IMR-90 (cell line): Measurements from ENCODE around the gene RNASE1. TPM values are rescaled to one million over a fixed set of nuclear protein-coding genes. Genes with fewer than 3 reads are reported as not detected.

Experiments
- ATAC-seq: fragments of 200-7000 bp; cut with Tn5 transposase; 2 replicates; pipeline ENCODE4 v1.9.1; 2020; ENCODE audit warnings: low read depth, mild to moderate bottlenecking, moderate library complexity
- BruUV-seq: library from RNA; stranded (reverse); fragments of 400-500 nt; replicated peaks from 2 replicates; lab custom pipeline; 2021; lab: Mats Ljungman, UMichigan
- CTCF ChIA-PET: fragments of 300-600 bp; formaldehyde crosslinking; extraction: SDS; loops from one replicate; lab custom pipeline; 2021; ENCODE audit warnings: antibody characterized with exemption; lab: Yijun Ruan, JAX
- POLR2A ChIA-PET: fragments of 300-600 bp; sonication (Branson Sonifier 250); formaldehyde crosslinking; loops from one replicate; lab custom pipeline; 2022; ENCODE audit warnings: antibody characterized with exemption; ENCODE audit not compliant: unreplicated experiment; lab: Charles Lee
- DNase-seq: peaks from one replicate; pipeline ENCODE4 v3.0.0; 2013
- H2AFZ ChIP-seq: replicated peaks from 2 replicates; pipeline ENCODE3; 2013; ENCODE audit warnings: low read length, mild to moderate bottlenecking; ENCODE audit not compliant: poor library complexity
- H2AK5ac ChIP-seq: 2 replicates; pipeline ENCODE4 v1.6.1; 2013; ENCODE audit warnings: low read depth, low read length, inconsistent platforms
- H2AK9ac ChIP-seq: replicated peaks from 2 replicates; pipeline ENCODE3; 2013; ENCODE audit warnings: mild to moderate bottlenecking, low read depth, low read length, moderate library complexity; ENCODE audit not compliant: poor library complexity
- H2BK120ac ChIP-seq: 2 replicates; pipeline ENCODE4 v1.6.1; 2013; ENCODE audit warnings: low read depth, low read length, inconsistent platforms
- H2BK15ac ChIP-seq: 3 replicates; pipeline ENCODE4 v1.6.1; 2013; ENCODE audit warnings: low read depth, low read length, inconsistent platforms
- H2BK20ac ChIP-seq: 2 replicates; pipeline ENCODE4 v1.6.1; 2013; ENCODE audit warnings: low read depth, mild to moderate bottlenecking, inconsistent platforms, low read length, moderate library complexity
- H2BK5ac ChIP-seq: 2 replicates; pipeline ENCODE4 v1.6.1; 2013; ENCODE audit warnings: mild to moderate bottlenecking, low read depth, low read length, inconsistent platforms; ENCODE audit not compliant: poor library complexity, severe bottlenecking
- H3K14ac ChIP-seq: replicated peaks from 2 replicates; pipeline ENCODE4 v1.6.1; 2013; ENCODE audit warnings: low read depth, low read length, inconsistent platforms
- H3K18ac ChIP-seq: 2 replicates; pipeline ENCODE4 v1.6.1; 2013; ENCODE audit warnings: low read depth, low read length, control low read depth
- H3K23ac ChIP-seq: 2 replicates; pipeline ENCODE4 v1.6.1; 2013; ENCODE audit warnings: low read depth, low read length, inconsistent platforms
- H3K27ac ChIP-seq: 2 replicates; pipeline ENCODE4 v1.5.1; 2013; ENCODE audit warnings: mild to moderate bottlenecking, control low read depth, low read length; ENCODE audit not compliant: insufficient read depth
- H3K27me3 ChIP-seq: 2 replicates; pipeline ENCODE4 v1.6.1; 2013; ENCODE audit warnings: low read length; ENCODE audit not compliant: control insufficient read depth, insufficient read depth
- H3K36me3 ChIP-seq: 2 replicates; pipeline ENCODE4 v1.6.1; 2013; ENCODE audit warnings: low read length, mixed read lengths; ENCODE audit not compliant: control insufficient read depth, insufficient read depth
- H3K4ac ChIP-seq: 2 replicates; pipeline ENCODE4 v1.6.1; 2013; ENCODE audit warnings: low read depth, low read length, inconsistent platforms
- H3K4me1 ChIP-seq: 2 replicates; pipeline ENCODE4 v1.6.1; 2013; ENCODE audit warnings: low read length, mixed read lengths; ENCODE audit not compliant: control insufficient read depth, insufficient read depth
- H3K4me2 ChIP-seq: 2 replicates; pipeline ENCODE4 v1.6.1; 2013; ENCODE audit warnings: low read depth, mild to moderate bottlenecking, control low read depth, low read length, moderate library complexity
- H3K4me3 ChIP-seq: 2 replicates; pipeline ENCODE4 v1.5.1; 2013; ENCODE audit warnings: low read depth, mild to moderate bottlenecking, control low read depth, low read length, moderate library complexity; ENCODE audit not compliant: insufficient read depth
- H3K56ac ChIP-seq: 2 replicates; pipeline ENCODE4 v1.6.1; 2013; ENCODE audit warnings: low read length, inconsistent platforms; ENCODE audit not compliant: insufficient read depth; ENCODE audit errors: extremely low read depth
- H3K79me1 ChIP-seq, 2 experiments: 2 replicates each; pipeline ENCODE4 v1.6.1; 2013; ENCODE audit warnings: low read length in 2 of 2, inconsistent platforms in 1 of 2, low read depth in 1 of 2
- H3K9ac ChIP-seq: 2 replicates; pipeline ENCODE4 v1.6.1; 2013; ENCODE audit warnings: low read depth, low read length, control low read depth
- H3K9me1 ChIP-seq: 2 replicates; pipeline ENCODE4 v1.6.1; 2013; ENCODE audit warnings: low read length, inconsistent platforms; ENCODE audit not compliant: insufficient read depth
- H3K9me3 ChIP-seq: 2 replicates; pipeline ENCODE4 v1.6.1; 2013; ENCODE audit warnings: low read length; ENCODE audit not compliant: control insufficient read depth, insufficient read depth
- H4K20me1 ChIP-seq: 2 replicates; pipeline ENCODE4 v1.6.1; 2013; ENCODE audit warnings: low read length, inconsistent platforms; ENCODE audit not compliant: insufficient read depth
- H4K5ac ChIP-seq: 2 replicates; pipeline ENCODE4 v1.6.1; 2013; ENCODE audit warnings: mild to moderate bottlenecking, low read depth, low read length, control low read depth
- H4K8ac ChIP-seq, 2 experiments: 2 replicates each; pipeline ENCODE4 v1.6.1; 2013; ENCODE audit warnings: low read depth in 2 of 2, low read length in 2 of 2, control low read depth in 1 of 2, inconsistent platforms in 1 of 2
- H4K91ac ChIP-seq: 2 replicates; pipeline ENCODE4 v1.6.1; 2013; ENCODE audit warnings: low read depth, low read length, inconsistent platforms; ENCODE audit not compliant: insufficient read depth
- CEBPB ChIP-seq: IDR thresholded peaks from 2 replicates; pipeline ENCODE4 v1.6.1; 2012; ENCODE audit warnings: low read depth, low read length, improper control_type of control experiment
- NFE2L2 ChIP-seq: fragments of 150-350 bp; IDR thresholded peaks from 2 replicates; pipeline ENCODE4 v1.6.1; 2016; ENCODE audit warnings: low read depth, mild to moderate bottlenecking, low read length
- POLR2A ChIP-seq: IDR thresholded peaks from 2 replicates; pipeline ENCODE4 v1.6.1; 2012; ENCODE audit warnings: mild to moderate bottlenecking, low read depth, low read length
- USF2 ChIP-seq: fragments of 150-350 bp; IDR thresholded peaks from 2 replicates; pipeline ENCODE4 v1.6.1; 2017; ENCODE audit warnings: mild to moderate bottlenecking, antibody characterized with exemption, low read length, low read depth
- WGBS, 2 experiments: methylation state at CpG; one replicate each; pipeline versions ENCODE4 v1.1.5 to v1.1.7; 2013; ENCODE audit warnings: missing lambda C conversion rate in 2 of 2; ENCODE audit not compliant: insufficient read length in 1 of 2; ENCODE audit errors: extremely low coverage in 2 of 2; 5-methylcytosine and 5-hydroxymethylcytosine counted together
- dilution Hi-C: fragments of 300-500 bp; cut with HindIII; formaldehyde crosslinking; loops from one replicate; pipeline ENCODE4 v1.14.3; 2018; ENCODE audit warnings: low sequenced_read_pairs; ENCODE audit not compliant: unreplicated experiment
- in situ Hi-C: fragments of 300-500 bp; cut with MboI; formaldehyde crosslinking; loops from 3 replicates; pipeline ENCODE4 v1.14.3; 2019; ENCODE audit warnings: low sequenced_read_pairs, inconsistent platforms, mixed read lengths
- intact Hi-C: fragments of 100-400 bp; cut with micrococcal nuclease; formaldehyde crosslinking; loops from 2 replicates; pipeline ENCODE4 v1.10.0; 2022
- polyA plus RNA-seq, 3 experiments: library from polyadenylated mRNA; depleted of rRNA; stranded (reverse); fragments of >200 nt; gene quantifications; 2 replicates each; pipeline ENCODE4 v1.2.3, GENCODE V29; 2012; ENCODE audit warnings: low replicate concordance in 1 of 3
- total RNA-seq: library from RNA; depleted of rRNA; stranded (reverse); fragments of >200 nt; gene quantifications from 2 replicates; pipeline ENCODE4 v1.2.3, GENCODE V29; 2012
- TF ChIP-seq, protein P1 (sequence below): fragments of 150-350 bp; IDR thresholded peaks from 2 replicates; pipeline ENCODE4 v1.6.1; 2016; ENCODE audit warnings: low read depth, mild to moderate bottlenecking, low read length, moderate library complexity, borderline replicate concordance

RNASE1 gene
- total and polyA plus RNA-seq, 2 of the 4 experiments (the other 2 are of a cell fraction): not detected

DNA sequence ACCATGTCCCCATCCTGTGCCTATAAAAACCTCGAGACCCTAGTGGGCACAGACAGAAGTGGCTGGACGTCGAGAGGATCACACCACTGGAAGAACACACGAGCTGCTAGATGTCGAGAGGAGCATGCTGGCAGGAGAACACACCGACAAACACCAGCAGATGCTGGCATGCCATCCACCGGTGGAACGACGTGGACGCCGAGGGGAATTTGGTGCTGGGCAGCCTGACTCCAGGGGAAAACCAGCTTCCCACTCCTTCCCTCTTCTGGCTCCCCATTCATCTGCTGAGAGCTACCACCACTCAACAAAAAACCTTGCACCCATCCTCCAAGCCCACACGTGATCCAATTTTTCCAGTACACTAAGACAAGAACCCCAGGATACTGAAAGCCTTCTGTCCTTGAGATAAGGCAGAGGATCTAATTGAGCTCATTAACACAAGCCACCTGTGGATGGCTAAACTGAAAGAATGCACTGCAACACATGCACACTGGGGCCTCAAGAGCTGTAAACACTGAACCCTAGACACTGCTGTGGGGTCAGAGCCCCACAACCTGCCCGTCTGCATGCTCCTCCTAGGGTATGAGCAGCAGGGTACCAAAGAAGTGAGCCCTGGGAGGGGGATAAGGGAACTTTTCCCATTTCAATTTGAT lies 12.1 kb downstream of the RNASE1 start:
- Histone ChIP-seq H3K79me1 (no peaks in the 10 kb centered on the region), H4K5ac (no peak overlapping the region), H3K23ac (no peak overlapping the region), H4K91ac (no peak overlapping the region), H4K8ac (no peak overlapping the region), H2BK15ac (no peak overlapping the region), H2AK5ac (no peak overlapping the region), H3K4me2 (no peak overlapping the region), H2AFZ (no peak overlapping the region), H3K9me3 (no peaks in the 10 kb centered on the region), H3K56ac (no peak overlapping the region), H3K4me1 (no peaks in the 10 kb centered on the region), H3K27ac (no peak overlapping the region), H2BK5ac (no peak overlapping the region), H3K9me1 (no peaks in the 10 kb centered on the region), H3K14ac (no peak overlapping the region), H2BK120ac (no peak overlapping the region), H3K4ac (no peak overlapping the region), H3K36me3 (no peaks in the 10 kb centered on the region), H3K18ac (no peak overlapping the region), H2AK9ac (no peak overlapping the region), H3K4me3 (no peak overlapping the region), H4K20me1 (no peaks in the 10 kb centered on the region), H2BK20ac (no peak overlapping the region), H3K9ac (no peak overlapping the region), H3K27me3 (no peaks in the 10 kb centered on the region)
- BruUV-seq: no TSS peak
- ChIA-PET CTCF (no interaction called here), POLR2A (no interaction called here)
- DNase-seq: no peak
- TF ChIP-seq POLR2A (no peak), CEBPB (no peak), NFE2L2 (no peak), USF2 (no peak)
- TF ChIP-seq, protein P1, sequence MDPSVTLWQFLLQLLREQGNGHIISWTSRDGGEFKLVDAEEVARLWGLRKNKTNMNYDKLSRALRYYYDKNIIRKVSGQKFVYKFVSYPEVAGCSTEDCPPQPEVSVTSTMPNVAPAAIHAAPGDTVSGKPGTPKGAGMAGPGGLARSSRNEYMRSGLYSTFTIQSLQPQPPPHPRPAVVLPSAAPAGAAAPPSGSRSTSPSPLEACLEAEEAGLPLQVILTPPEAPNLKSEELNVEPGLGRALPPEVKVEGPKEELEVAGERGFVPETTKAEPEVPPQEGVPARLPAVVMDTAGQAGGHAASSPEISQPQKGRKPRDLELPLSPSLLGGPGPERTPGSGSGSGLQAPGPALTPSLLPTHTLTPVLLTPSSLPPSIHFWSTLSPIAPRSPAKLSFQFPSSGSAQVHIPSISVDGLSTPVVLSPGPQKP: no peak
- 57% methylated on average over 9 of the region's 13 CpGs; no CpG with 5 or more reads in 1 of the 2 experiments for WGBS, 2 experiments
- in situ Hi-C loops: no loop called here
- no peak for ATAC-seq
- dilution Hi-C loops: no loop called here
- intact Hi-C loops: no loop called here
